ENCODE results near the gene CCDC91.
A peak's percentile ranks its signal among the peaks of the same experiment; 100 is the strongest.
"Not testable (repeated sequence)": the region's sequence is repeated elsewhere in the genome, so short reads cannot be mapped to it uniquely, and the experiment has no call there.

Gene CCDC91

GRCh38 chr12:28378736-28379135, 188.5 kb downstream of the CCDC91 start:
- no peak for DNase-seq

DNA sequence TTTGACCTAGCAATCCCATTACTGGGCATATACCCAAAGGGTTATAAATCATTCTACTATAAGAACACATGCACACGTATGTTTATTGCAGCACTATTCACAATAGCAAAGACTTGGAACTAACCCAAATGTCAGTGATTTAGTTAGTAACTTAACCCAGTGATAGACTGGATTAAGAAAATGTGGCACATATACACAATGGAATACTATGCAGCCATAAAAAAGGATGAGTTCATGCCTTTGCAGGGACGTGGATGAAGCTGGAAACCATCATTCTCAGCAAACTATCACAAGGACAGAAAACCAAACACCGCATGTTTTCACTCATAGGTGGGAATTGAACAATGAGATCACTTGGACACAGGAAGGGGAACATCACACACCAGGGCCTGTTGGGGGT, 189.5 kb downstream of the CCDC91 start:
- not testable (repeated sequence) for DNase-seq

DNA sequence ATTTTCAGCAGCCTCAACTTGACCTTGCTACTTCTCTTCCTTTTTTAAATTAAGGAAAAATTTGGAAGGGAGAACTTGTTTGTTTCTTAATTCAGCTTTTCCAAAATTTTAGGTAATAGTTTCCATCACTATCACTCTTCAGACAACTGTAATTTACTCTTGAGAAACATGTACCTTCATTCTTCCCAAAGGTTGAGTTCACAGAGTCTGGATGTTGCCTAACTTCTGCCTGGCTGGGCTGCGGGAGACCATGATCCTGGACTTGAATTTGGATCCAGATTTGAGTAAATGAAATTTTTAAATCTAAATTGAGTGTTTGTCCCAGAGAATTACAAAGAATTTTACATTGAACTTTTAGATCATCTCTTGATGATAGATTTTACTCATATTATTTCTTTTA, 193.1 kb downstream of the CCDC91 start:
- DNase-seq: no peak

DNA sequence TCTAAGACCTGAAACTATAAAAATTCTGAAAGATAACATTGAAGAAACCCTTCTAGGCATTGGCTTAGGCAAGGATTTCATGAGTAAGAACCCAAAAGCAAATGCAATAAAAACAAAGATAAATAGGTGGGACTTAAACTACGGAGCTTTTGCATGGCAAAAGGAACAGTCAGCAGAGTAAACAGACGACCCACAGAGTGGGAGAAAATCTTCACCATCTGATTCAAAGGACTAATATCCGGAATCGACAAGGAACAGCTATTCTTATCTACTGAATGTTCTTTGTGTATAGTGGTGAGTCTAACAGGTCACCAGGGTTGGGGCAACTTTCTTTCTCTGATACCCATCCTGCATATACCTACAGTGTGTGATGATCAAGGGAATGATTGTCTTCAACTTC, 198.6 kb downstream of the CCDC91 start:
- DNase-seq: no peak

GRCh38 chr12:28390206-28390605, 199.9 kb downstream of the CCDC91 start:
- DNase-seq: no peak

DNA sequence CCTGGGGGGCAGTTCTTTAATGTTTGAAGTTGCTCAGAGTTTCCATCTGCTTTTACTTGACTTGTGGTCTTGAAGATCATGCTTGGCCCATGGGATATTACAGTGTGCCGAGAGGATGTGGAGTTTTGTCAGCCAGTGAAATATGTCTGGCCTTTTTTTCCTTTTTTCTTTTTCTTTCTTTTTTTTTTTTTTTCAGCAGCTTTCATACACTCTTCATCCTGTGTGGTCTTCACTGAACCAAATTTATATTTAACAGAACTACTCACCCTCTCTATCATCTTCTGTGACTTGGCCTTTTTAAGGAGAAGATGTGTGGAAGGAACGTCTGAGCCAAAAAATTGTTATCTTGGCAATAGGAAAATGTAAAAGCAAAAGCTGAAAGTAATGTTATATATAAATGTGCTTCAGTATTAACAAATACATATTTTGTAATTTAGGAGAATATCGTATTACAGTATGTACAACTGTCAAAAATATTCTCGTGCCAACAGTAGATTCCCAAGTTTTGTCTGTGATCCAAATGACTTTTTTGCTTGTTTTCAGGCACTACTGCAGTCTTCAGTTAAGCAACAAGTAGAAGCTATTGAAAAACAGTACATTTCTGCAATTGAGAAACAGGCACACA, 200.6 kb downstream of the CCDC91 start:
- no peak for DNase-seq

DNA sequence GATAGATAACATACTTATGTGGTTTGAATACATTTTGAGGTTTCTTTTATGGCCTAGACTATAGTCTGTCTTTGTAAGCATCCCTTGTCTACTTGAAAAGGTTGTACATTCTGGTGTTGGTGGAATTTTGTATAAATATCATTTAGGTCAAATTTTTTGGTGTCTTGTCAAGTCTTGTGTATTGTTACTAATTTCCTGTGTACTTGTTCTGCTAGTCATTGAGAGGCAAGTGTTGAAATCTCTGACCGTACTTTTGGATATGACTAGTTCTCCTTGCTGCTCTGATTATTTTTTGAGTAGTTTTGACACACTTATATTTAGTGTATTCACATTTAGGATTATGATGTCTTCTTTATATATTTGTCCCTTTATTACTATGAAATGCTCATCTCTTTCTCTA, 219.6 kb downstream of the CCDC91 start:
- no peak for DNase-seq

DNA sequence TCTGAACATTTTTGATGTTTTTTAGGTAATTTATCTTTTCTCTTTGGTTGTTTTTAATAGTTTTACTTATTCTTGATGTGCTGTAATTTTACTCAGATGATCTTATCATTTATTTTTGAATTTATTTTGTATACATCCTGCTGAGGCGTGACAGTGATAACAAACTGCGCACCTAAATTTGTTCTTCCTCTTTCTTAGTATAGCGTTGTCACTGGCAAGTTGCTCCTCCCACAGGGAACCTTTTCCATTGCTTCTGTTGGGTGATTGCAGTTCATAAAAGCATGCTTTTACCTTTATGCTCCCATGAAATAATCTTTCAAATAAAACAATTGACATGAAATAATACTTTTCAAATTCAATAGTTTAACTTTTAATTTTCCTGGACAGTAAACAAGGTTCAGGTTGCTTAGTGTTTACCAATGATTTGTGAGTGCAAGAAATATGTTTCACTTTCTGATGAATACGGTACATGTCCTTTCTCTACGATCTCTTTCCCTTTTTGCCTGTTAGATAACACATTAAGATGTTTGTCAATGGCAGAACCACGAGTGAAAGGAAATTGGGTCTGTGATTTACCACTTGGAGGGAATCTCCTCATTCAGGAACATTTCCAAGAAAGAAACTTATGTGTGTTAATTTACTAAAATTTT, 223.3 kb downstream of the CCDC91 start:
- no peak for DNase-seq

GRCh38 chr12:28415755-28416154, 225.5 kb downstream of the CCDC91 start:
- DNase-seq: no peak

DNA sequence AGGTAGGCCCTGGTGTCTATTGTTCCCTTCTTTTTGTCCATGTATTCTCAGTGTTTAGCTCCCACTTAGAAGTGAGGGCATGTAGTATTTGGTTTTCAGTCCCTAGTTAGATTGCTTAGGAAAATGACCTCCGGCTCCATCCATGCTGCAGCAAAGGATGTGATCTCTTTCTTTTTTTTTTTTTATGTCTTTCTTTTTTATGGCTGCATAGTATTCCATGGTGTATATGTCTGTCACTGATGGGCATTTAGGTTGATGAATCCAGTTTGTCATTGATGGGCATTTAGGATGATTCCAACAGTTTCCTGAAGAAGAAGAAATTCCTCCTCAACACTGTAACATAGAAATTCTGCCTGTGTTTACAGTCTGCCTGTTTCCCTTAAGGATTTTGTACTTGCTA, 231.1 kb downstream of the CCDC91 start:
- DNase-seq: no peak

DNA sequence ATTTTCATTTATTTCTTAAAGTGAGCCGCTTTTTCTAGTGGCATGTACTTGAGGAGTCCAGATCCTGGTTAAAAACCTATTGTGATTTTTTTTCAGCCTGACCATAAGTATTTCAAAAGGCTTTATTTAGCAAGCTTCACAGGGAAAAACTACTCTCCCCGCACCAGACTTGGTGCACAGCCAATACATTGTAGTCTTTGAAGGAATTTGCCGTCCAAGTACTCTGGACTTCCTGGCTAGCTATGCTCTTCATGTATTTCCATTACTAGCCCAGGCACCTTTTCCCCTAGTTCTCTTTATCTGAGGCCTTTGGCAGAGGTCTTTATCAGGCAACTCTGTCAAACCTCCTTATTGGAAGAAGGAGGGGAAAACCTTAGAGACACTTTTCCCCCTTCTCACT, 234.7 kb downstream of the CCDC91 start:
- DNase-seq: no peak

DNA sequence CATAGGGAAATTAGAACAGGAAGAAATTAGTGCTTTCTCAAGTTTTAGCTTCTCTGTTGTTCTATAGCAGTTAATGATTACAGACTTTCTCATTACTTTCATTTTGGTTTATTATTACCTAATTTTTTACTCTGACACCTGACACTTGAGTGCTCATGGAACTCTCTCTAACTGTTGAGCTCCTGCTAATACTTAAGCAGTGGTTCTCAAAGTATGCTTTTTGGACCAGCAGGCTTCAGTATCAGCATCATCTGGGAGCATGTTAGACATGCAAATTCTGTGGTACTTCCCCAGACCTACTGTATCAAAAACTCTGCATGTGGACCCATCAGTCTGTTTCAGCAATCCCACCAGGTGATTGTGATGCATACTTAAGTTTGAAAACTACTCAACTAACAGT, 235.3 kb downstream of the CCDC91 start:
- DNase-seq: no peak

GRCh38 chr12:28427046-28427445, 236.8 kb downstream of the CCDC91 start:
- no peak for DNase-seq

- DNase-seq: peak; percentile 53
These were observed 249.9 kb downstream of the CCDC91 start for GRCh38 chr12:28440081-28440608.

DNA sequence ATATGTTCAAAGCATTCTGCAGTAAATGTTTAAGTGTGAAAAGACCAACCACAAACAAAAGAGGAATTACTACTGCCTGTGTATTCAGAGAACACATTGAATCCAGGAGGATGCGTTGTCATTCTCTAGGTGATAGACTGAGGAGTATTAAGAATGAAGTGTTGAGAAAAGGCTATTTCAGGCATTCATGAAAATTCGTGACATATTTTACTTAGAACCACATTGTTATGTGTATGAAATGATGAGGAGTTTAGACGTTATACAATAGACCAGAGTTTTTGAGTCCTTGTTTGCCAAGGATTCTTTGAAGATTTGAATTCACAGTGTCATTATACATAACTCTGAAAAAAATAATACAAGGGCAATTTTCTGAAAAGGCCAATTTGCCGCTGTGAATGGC, 251.8 kb downstream of the CCDC91 start:
- no peak for DNase-seq

DNA sequence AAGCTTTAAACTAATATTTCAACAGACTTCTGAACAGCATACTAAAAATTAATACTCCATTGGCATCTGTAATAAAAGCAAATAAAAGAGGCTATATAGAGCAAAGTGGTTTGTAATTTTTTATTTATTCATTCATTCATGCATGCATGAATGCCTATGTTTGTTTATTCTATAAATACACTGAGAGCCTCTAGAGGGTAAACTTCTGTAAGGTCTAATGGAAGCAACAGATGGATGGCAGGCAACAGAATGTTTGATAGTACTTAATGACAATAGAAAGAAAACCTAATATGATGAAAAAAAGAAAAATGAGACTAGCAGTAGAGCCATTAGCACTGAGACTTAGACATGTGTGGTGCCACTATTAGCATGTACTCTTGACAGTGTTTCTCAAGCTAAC, 253.1 kb downstream of the CCDC91 start:
- peak; percentile 66 for DNase-seq

- no peak for DNase-seq
These were observed 255.8 kb downstream of the CCDC91 start for GRCh38 chr12:28446031-28446430.

DNA sequence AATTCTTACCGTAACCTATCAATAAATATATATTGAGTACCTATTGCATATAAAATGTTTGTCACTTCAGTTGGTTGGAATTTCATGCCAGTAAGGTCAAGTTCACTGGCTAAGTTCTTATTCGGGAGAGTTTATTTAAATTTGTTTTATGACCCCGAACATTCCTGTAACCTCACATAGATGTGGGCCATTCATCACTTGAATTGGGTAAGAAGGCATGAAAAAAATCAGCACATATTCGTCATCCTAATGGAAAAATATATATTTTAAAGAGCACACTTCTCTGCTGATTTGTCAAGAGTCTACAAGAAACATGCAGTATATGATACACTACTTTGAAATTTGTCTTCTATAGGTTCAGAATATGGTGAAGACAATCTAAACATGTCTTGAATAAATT, 263.4 kb downstream of the CCDC91 start:
- DNase-seq: no peak

GRCh38 chr12:28456934-28457710, 266.9 kb downstream of the CCDC91 start:
- no peak for DNase-seq

DNA sequence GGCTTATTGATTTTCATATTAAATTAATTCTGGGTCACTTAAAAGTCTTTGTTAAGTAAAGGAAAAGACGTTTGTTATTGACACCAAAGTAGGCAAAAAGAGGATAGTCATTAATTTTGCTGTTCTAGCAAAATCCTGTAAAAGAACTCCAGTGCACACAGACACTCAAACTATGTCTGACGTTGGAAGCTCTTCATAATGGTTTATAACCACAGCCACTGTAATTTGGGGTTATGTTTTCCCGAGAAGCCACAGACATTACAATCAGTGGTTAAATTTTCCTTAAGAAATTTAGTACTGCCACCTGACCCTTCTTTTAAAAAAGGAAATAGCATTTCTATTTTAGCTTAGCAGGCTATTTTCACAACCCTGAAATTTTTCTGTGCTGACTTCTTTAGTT, 267.5 kb downstream of the CCDC91 start:
- DNase-seq: no peak

DNA sequence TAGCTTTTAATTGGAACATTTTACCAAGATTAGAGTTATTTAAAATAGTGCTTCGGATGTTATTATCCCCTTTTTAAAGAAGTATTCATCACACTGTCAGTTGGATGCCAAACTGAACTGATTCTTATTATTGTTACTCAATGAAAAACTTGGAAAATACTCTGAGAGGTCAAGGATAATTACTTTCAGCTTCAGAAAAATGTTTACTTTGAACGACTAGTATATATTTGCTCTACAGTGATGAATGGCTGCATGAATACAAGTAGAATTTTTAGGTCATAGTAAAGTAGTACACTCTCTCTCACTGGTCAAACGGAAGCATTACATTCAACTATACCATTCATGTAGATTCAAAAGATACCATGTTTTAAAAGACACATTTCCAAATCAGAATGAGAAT, 269.2 kb downstream of the CCDC91 start:
- DNase-seq: peak; percentile 0

DNA sequence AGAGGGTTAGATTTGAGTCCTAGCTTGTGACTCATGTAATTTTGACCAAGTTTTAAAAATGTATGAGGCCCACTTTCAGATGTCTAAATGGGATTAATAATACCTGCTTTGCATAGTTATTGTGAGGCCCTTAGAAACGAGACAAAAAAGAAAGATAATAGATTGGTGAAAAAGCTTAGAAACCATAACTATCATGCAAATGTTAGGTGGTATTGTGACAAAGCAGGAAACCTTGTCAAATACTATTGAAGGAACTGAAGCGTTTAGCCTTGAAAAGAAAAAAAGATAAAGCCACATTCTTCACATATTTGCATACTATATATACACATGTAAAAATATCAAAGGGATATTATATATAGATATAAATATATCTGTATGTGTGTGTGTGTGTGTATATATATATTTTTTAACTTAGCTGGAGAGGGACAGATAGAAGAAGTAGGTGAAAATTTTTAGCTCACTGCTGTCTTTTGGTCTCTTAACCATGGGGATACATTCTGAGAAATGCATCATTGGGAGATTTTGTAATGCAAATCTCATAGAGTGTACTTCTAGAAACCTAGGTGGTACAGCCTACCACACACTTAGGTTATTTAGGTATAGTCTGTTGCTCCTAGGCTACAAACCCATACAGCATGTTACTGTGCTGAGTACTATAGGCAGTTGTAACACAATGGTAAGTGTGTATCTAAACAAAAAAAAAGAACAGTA, 270.3 kb downstream of the CCDC91 start:
- no peak for DNase-seq

GRCh38 chr12:28463396-28463795, 273.1 kb downstream of the CCDC91 start:
- DNase-seq: no peak
